AG04450 (cell line): ENCODE results near the gene UVSSA. TPM values are rescaled to one million over a fixed set of nuclear protein-coding genes. Genes with fewer than 3 reads are reported as not detected.

Source experiments
- CTCF ChIA-PET: fragments of 300-600, 350-600 bp; formaldehyde crosslinking; extraction: SDS; loops from one replicate; lab custom pipeline; 2022; ENCODE audit warnings: antibody characterized with exemption, inconsistent platforms; lab: Charles Lee
- POLR2A ChIA-PET: fragments of 350-600 bp; formaldehyde crosslinking; extraction: SDS; loops from one replicate; lab custom pipeline; 2021; ENCODE audit warnings: antibody characterized with exemption, inconsistent platforms; lab: Yijun Ruan, JAX
- DNase-seq: peaks from one replicate; pipeline ENCODE4 v3.0.0-alpha.2; 2011; ENCODE audit warnings: low read depth, low spot score
- H3K27ac ChIP-seq: one replicate; pipeline ENCODE4 v1.5.1; 2012; ENCODE audit warnings: low read depth, low read length, control low read depth
- H3K27me3 ChIP-seq: one replicate; pipeline ENCODE4 v1.6.0; 2012; ENCODE audit warnings: low read length; ENCODE audit not compliant: control insufficient read depth, insufficient read depth
- H3K4me3 ChIP-seq: 2 replicates; pipeline ENCODE4 v1.5.1; 2011; ENCODE audit warnings: mild to moderate bottlenecking, low read depth, low read length, control low read depth
- H3K9me3 ChIP-seq: 2 replicates; pipeline ENCODE4 v1.5.1; 2012; ENCODE audit warnings: low read length; ENCODE audit not compliant: control insufficient read depth, insufficient read depth
- CTCF ChIP-seq: IDR thresholded peaks from 2 replicates; pipeline ENCODE4 v1.5.1; 2011; ENCODE audit warnings: low read depth, low read length, control low read depth, inconsistent platforms
- polyA plus RNA-seq: library from polyadenylated mRNA; depleted of rRNA; stranded (reverse); fragments of >200 nt; gene quantifications from 2 replicates; pipeline ENCODE4 v1.2.3, GENCODE V29; 2011

The UVSSA gene
- polyA plus RNA-seq, 1 experiment = 4.9 TPM

DNA sequence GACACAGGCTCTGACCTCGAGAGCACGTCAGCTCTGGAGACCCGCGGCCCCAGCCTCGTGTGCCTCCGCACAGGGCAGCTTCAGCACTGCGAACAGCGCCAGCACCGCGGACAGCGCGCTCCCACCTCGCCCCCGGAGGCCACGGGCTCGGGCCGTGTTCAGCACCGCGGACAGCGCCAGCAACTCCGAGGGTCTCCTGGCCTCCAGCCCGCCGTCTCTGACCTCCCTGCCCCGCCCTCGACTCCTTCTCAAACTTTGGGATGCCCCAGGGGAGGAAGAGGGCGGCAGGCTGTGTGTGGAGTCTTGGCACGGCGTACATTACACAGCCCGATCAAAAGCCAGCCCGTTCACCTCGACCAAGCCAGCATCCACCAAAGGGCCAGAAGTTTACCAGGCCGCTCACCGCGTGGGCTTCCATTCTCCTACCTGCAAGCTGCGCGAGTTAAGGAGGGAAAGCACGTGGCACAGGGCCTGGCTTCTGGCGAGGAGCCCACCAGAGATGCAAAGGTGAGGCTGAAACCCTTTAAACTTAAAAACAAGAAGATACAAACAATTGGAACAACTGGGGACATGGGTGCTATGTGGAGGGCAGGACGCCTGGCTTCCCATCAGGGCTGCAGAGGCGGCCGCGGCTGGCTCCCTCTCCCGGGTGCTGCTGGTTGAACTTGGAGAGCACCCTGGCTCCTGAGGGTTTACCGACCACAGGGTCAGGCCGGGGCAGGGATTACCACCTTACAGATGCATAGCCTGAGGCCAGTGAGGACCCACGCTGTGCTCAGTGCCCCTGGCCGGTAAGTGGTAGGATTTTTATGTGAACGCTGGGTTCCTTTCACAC lies 63.7 kb downstream of the UVSSA start:
- no peak for TF ChIP-seq CTCF
- POLR2A ChIA-PET = no interaction called here
- H3K27me3 ChIP-seq = peaks cover 52% of the 10 kb centered on the region

DNA sequence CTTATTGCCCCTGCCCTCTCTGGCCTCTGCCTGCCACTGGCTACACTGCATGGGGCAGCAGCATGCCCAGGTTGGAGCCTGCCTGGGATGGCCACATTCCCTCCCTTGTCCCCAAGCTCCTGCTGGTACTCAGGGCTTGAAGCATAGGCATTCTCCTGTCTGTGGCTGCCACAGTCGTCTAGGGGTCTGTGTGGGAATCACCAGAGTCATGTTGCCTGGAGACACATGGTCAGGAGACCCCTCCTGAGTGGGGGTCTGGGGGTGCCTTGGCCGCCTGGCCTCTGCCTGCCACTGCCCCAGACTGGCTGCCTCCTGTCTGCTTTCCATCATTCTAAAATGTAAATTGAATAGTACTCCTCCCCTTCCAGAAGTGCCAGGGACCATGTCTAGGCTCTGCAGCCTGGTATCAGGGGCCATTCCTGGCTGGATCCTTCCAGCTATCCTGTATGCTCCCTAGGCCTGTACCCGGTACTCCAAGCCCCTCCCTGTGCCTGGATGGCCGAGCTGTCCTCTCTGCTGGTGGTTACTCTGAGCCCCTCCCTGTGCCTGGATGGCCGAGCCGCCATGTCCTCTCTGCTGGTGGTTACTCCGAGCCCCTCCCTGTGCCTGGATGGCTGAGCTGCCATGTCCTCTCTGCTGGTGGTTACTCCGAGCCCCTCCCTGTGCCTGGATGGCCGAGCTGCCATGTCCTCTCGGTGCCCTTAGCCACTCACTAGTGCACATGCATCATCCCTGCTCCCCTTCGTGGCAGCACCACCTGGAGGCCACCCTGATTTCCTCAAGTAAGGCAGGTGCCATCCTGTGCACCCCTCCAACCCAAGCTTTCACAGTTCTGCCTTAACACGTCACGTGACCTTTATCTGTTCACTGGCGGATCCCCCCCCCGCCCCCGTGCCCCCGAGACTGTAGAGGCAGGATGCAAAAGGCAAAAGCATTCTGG lies 64.7 kb downstream of the UVSSA start:
- CTCF ChIA-PET = no interaction called here
- Histone ChIP-seq H3K4me3 (no peak overlapping the region), H3K9me3 (peaks cover 23% of the 10 kb centered on the region), H3K27ac (no peak overlapping the region), H3K27me3 (peaks cover 55% of the 10 kb centered on the region)
- DNase-seq = no peak
- no peak for TF ChIP-seq CTCF
- POLR2A ChIA-PET = no interaction called here

More for the DNA sequence above, 63.7 kb downstream of the UVSSA start:
- Histone ChIP-seq H3K9me3 (peaks cover 23% of the 10 kb centered on the region), H3K4me3 (no peak overlapping the region), H3K27ac (no peak overlapping the region)
- DNase-seq = no peak
- CTCF ChIA-PET = no interaction called here

DNA sequence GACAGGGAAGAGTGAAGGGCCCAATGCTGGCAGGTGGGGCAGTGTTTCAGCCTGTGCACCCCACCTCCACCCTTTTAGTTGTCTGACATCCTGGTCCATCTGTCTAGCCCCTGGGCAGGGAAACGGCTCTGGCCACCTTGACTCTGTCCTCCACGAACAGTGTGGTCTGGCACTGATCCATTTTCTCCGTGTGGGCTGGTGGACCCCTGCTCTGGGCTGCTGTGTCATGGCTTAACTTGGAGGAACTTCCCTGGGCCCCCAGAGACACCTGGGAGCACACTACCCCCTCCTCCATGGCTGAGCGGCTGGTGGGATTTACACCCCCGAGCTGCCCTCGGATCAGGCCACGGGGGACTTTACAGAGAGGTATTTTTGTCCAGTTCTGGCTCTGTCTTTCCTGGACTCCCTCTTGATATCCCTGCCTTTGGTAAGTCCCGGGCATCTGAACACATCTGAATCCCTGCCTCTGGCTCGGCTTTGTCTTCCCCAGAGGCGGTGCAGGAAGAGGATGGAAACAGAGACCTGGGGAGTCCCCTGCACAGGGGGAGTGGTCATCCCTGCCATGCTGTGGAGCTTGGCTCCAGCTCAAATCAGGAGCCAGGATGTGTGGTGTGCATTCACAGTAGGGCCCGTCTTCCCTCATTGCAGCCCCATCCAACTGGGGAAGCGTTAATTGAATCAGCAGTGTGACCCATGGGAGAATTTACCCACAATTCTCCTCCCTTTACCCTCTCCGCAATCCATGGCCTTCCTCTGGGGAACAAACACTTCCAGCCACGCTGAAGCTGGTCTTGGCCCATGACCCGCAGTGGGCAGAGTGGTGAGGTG lies 65.6 kb downstream of the UVSSA start:
- Histone ChIP-seq H3K9me3 (peaks cover 23% of the 10 kb centered on the region), H3K27ac (no peak overlapping the region), H3K27me3 (peaks cover 50% of the 10 kb centered on the region), H3K4me3 (no peak overlapping the region)
- no peak for DNase-seq
- ChIA-PET POLR2A (no interaction called here), CTCF (no interaction called here)
- TF ChIP-seq CTCF = no peak

DNA sequence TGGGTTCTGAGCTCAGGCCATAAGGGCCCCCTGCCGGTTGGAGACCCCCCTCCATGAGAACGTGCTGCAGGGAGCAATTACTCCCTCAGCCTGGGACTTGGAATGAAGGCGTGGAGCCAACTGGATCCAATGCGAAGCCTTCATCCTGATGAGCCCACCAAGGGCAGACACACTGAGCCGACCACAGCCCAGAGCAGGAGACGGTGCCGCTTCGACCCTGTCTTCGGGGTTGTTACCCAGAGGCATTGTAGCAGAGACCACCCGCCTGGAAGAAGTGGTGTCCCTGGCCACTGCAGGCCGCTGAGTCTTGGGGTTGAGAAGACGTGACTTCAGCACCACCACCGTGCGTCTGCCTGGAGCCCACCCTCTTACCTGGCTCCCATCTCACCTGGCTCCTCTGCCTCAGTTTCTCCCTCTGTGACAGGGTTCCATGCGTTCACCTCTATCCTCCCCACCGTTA lies 66.2 kb downstream of the UVSSA start:
- ChIA-PET POLR2A (no interaction called here), CTCF (no interaction called here)
- Histone ChIP-seq H3K27me3 (peaks cover 47% of the 10 kb centered on the region), H3K9me3 (peaks cover 23% of the 10 kb centered on the region), H3K4me3 (no peak overlapping the region), H3K27ac (no peak overlapping the region)
- DNase-seq = no peak
- no peak for TF ChIP-seq CTCF
